NCI-H524 treated with DMSO at 0.1 percent for 48 hours (cell line): ENCODE measurements around the gene LCE1B.

ENCODE experiments used
- DNase-seq: peaks from one replicate; lab custom pipeline; 2025; lab: John Stamatoyannopoulos, UW

Gene LCE1B

DNA sequence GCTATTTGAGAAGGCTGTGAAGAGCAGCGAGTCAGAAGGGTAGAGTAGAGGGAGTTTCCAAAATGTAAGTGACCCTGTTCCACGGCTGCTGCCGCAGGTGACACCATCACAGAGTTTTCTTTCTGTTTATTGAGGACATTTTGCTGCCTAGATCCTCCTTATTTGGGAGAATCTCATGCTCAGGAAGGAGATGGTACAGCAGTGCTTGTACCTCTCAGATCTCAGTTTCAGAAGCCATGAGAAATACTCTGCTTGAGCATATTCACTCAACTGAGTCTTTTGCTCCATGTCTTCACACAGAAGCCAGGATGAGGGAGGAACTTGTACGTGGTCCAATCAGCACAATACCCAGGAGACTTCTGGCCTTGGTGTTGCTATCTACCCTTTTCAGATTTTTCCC is 49.6 kb downstream of the LCE1B start:
- no peak for DNase-seq
